Panc1 (cell line): ENCODE results near the gene TRIO. TPM values are rescaled to one million over a fixed set of nuclear protein-coding genes. Genes with fewer than 3 reads are reported as not detected.

Experiments used
- ATAC-seq: fragments of 200-7000 bp; cut with Tn5 transposase; 2 replicates; pipeline ENCODE4 v1.9.1; 2020; ENCODE audit warnings: mild to moderate bottlenecking, moderate library complexity
- BruUV-seq: library from RNA; stranded (reverse); fragments of 400-500 nt; replicated peaks from 2 replicates; lab custom pipeline; 2021; lab: Mats Ljungman, UMichigan
- CTCF ChIA-PET: fragments of 300-600 bp; sonication (Branson Sonifier 250); formaldehyde crosslinking; loops from one replicate; lab custom pipeline; 2022; ENCODE audit warnings: antibody characterized with exemption; lab: Charles Lee
- POLR2A ChIA-PET: fragments of 300-600 bp; sonication (Branson Sonifier 250); formaldehyde crosslinking; loops from one replicate; lab custom pipeline; 2022; ENCODE audit warnings: antibody characterized with exemption; lab: Charles Lee
- DNase-seq: peaks from one replicate; pipeline ENCODE4 v3.0.0-alpha.2; 2010; ENCODE audit warnings: low read depth, low spot score
- H3K27ac ChIP-seq: 2 replicates; pipeline ENCODE4 v1.5.1; 2011; ENCODE audit warnings: mild to moderate bottlenecking, low read length, inconsistent platforms
- H3K27me3 ChIP-seq: fragments of 200-500 bp; sonication (Bioruptor generic); 2 replicates; pipeline ENCODE4 v1.6.0; 2014; ENCODE audit warnings: low read length, inconsistent platforms; ENCODE audit not compliant: control insufficient read depth, insufficient read depth
- H3K36me3 ChIP-seq: fragments of 200-500 bp; sonication (Bioruptor generic); 2 replicates; pipeline ENCODE4 v1.5.1; 2014; ENCODE audit warnings: inconsistent platforms, mild to moderate bottlenecking, low read length, moderate library complexity; ENCODE audit not compliant: control insufficient read depth, insufficient read depth
- H3K4me1 ChIP-seq: 2 replicates; pipeline ENCODE4 v1.5.1; 2011; ENCODE audit warnings: inconsistent platforms, mild to moderate bottlenecking, low read length, moderate library complexity; ENCODE audit not compliant: control insufficient read depth, insufficient read depth
- H3K4me3 ChIP-seq, 2 experiments: 2 replicates each; pipeline ENCODE4 v1.5.1; 2011 to 2012; ENCODE audit warnings: low read depth in 2 of 2, low read length in 2 of 2, mild to moderate bottlenecking in 2 of 2, inconsistent platforms in 1 of 2, moderate library complexity in 1 of 2
- H3K9me3 ChIP-seq: fragments of 200-500 bp; sonication (Bioruptor generic); 2 replicates; pipeline ENCODE4 v1.5.1; 2014; ENCODE audit warnings: low read depth, mild to moderate bottlenecking, inconsistent platforms, low read length, moderate library complexity; ENCODE audit not compliant: control insufficient read depth, insufficient read depth
- CTCF ChIP-seq: fragments of 450-650 bp; IDR thresholded peaks from 2 replicates; pipeline ENCODE4 v1.5.1; 2017; ENCODE audit warnings: mild to moderate bottlenecking
- POLR2AphosphoS5 ChIP-seq: IDR thresholded peaks from 2 replicates; pipeline ENCODE4 v1.6.1; 2012; ENCODE audit warnings: mild to moderate bottlenecking, low read depth, low read length, moderate library complexity
- REST ChIP-seq, 2 experiments: IDR thresholded peaks; 2 replicates each; pipeline ENCODE4 v1.6.1; 2011 to 2012; ENCODE audit warnings: low read depth in 2 of 2, control low read depth in 1 of 2, low read length in 1 of 2, mild to moderate bottlenecking in 1 of 2, moderate library complexity in 1 of 2; ENCODE audit not compliant: insufficient read depth in 1 of 2
- SIN3A ChIP-seq: IDR thresholded peaks from 2 replicates; pipeline ENCODE4 v1.6.1; 2012; ENCODE audit warnings: low read depth, mild to moderate bottlenecking, low read length, moderate library complexity, borderline replicate concordance; ENCODE audit not compliant: insufficient read depth
- TCF7L2 ChIP-seq: IDR thresholded peaks from 2 replicates; pipeline ENCODE4 v1.6.1; 2011; ENCODE audit warnings: mild to moderate bottlenecking, low read depth, low read length, inconsistent platforms
- in situ Hi-C: cut with HindIII; loops from 2 replicates; pipeline ENCODE4 v1.10.0; 2016; ENCODE audit warnings: low sequenced_read_pairs, low pct_unique_long_range_greater_than_20kb
- intact Hi-C: fragments of 100-400 bp; cut with micrococcal nuclease; formaldehyde crosslinking; loops from one replicate; pipeline ENCODE4 v1.10.0; 2022; ENCODE audit not compliant: unreplicated experiment
- total RNA-seq: library from RNA; stranded (reverse); gene quantifications from one replicate; pipeline ENCODE4 v1.2.1, GENCODE V29; 2021; ENCODE audit not compliant: unreplicated experiment

The TRIO gene
- total RNA-seq, 1 experiment from 2014 or later, result 349 TPM

GRCh38 chr5:14366763-14367162 is 223.6 kb downstream of the TRIO start:
- Histone ChIP-seq H3K36me3 (peaks cover 81% of the 10 kb centered on the region), H3K4me1 (no peaks in the 10 kb centered on the region), H3K27me3 (no peaks in the 10 kb centered on the region), H3K27ac (no peak overlapping the region), H3K4me3 (no peak overlapping the region), H3K9me3 (no peaks in the 10 kb centered on the region)
- intact Hi-C loops, result no loop called here
- no peak for DNase-seq
- CTCF ChIA-PET, result no interaction called here
- in situ Hi-C loops, result no loop called here
- BruUV-seq, result no TSS peak
- TF ChIP-seq CTCF (no peak), POLR2AphosphoS5 (no peak), TCF7L2 (no peak), REST (IDR thresholded peaks at IDR 0.05; ENCODE audit: insufficient read depth in 1 of 2, low read depth in 2 of 2, low read length in 1 of 2) (no peak), SIN3A (no peak)
- ATAC-seq, result no peak
- POLR2A ChIA-PET, result no interaction called here

DNA sequence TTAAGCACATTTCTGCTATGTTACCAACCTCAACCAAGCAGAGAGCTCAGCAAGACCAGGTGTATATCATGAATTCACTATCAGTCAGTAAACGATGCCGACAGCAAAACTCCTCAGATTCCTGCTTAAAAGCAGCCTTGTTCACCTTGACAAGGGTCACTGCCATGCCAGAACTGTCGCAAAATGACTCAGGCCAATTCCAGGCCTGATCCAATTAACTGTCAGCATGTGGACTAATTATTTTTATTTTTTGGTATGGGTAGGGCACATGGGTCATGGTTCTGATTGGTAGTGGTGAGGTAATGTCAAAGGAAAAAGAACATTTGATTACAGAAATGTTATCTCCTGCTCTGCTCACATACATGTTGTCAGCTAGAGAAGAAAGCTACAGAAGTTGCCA is 224.2 kb downstream of the TRIO start:
- DNase-seq (no peak), ATAC-seq (no peak)
- Histone ChIP-seq H3K27me3 (no peaks in the 10 kb centered on the region), H3K4me3 (no peak overlapping the region), H3K9me3 (no peaks in the 10 kb centered on the region), H3K36me3 (peaks cover 82% of the 10 kb centered on the region), H3K4me1 (no peaks in the 10 kb centered on the region), H3K27ac (no peak overlapping the region)
- in situ Hi-C loops (no loop called here), intact Hi-C loops (no loop called here)
- BruUV-seq, result no TSS peak
- POLR2A ChIA-PET, result no interaction called here
- TF ChIP-seq POLR2AphosphoS5, result peak; percentile 24; the same call in 1 of the 2 replicates
- no peak for TF ChIP-seq CTCF
- CTCF ChIA-PET, result no interaction called here
